GM23338 (cell line): ENCODE data around the gene NFIA. TPM values are rescaled to one million over a fixed set of nuclear protein-coding genes. Genes with fewer than 3 reads are reported as not detected.

Experiments used
- ATAC-seq: fragments of 200-7000 bp; cut with Tn5 transposase; 3 replicates; pipeline ENCODE4 v1.9.1; 2020
- DNase-seq: peaks from one replicate; pipeline ENCODE4 v3.0.0-alpha.2; 2015; ENCODE audit warnings: low spot score
- H2AFZ ChIP-seq: fragments of 200-600 bp; sonication (generic); 2 replicates; pipeline ENCODE4 v1.8.0; 2016; ENCODE audit warnings: antibody characterized with exemption, mild to moderate bottlenecking, moderate library complexity
- H3F3A ChIP-seq: fragments of 200-600 bp; sonication (generic); replicated peaks from 2 replicates; pipeline ENCODE4 v1.8.0; 2017; ENCODE audit warnings: antibody characterized with exemption, mixed run types, low read depth
- H3K27ac ChIP-seq: fragments of 200-600 bp; sonication (generic); 2 replicates; pipeline ENCODE4 v1.6.1; 2016; ENCODE audit warnings: low read depth
- H3K27me3 ChIP-seq: fragments of 200-600 bp; sonication (generic); 2 replicates; pipeline ENCODE4 v1.8.0; 2016; ENCODE audit warnings: mild to moderate bottlenecking, mixed run types, moderate library complexity; ENCODE audit not compliant: insufficient read depth
- H3K36me3 ChIP-seq: fragments of 200-600 bp; sonication (generic); 2 replicates; pipeline ENCODE4 v1.8.0; 2016; ENCODE audit warnings: mild to moderate bottlenecking; ENCODE audit not compliant: insufficient read depth
- H3K4me1 ChIP-seq: fragments of 200-600 bp; sonication (generic); 2 replicates; pipeline ENCODE4 v1.8.0; 2016; ENCODE audit warnings: mild to moderate bottlenecking, moderate library complexity; ENCODE audit not compliant: insufficient read depth
- H3K4me2 ChIP-seq: fragments of 200-600 bp; sonication (generic); 2 replicates; pipeline ENCODE4 v1.7.1; 2017; ENCODE audit warnings: mixed run types
- H3K4me3 ChIP-seq: fragments of 200-600 bp; sonication (generic); 2 replicates; pipeline ENCODE4 v1.6.1; 2016; ENCODE audit warnings: mixed run types
- H3K79me2 ChIP-seq: fragments of 200-600 bp; sonication (generic); replicated peaks from 2 replicates; pipeline ENCODE4 v1.8.0; 2017; ENCODE audit warnings: mild to moderate bottlenecking; ENCODE audit not compliant: insufficient read depth
- H3K9me2 ChIP-seq: fragments of 200-600 bp; sonication (generic); 2 replicates; pipeline ENCODE4 v1.8.0; 2017; ENCODE audit not compliant: insufficient read depth
- H4K20me1 ChIP-seq: fragments of 200-600 bp; sonication (generic); replicated peaks from 2 replicates; pipeline ENCODE4 v1.8.0; 2017; ENCODE audit warnings: mild to moderate bottlenecking; ENCODE audit not compliant: insufficient read depth
- H3K27ac Mint-ChIP-seq: 2 replicates; pipeline ENCODE4 v1.8.0; 2020; ENCODE audit warnings: inconsistent platforms, mild to moderate bottlenecking, moderate library complexity, mixed read lengths
- H3K27me3 Mint-ChIP-seq: 3 replicates; pipeline ENCODE4 v1.8.0; 2022; ENCODE audit warnings: low read depth, mild to moderate bottlenecking, moderate library complexity, mixed read lengths, inconsistent platforms; ENCODE audit not compliant: insufficient read depth, poor library complexity
- H3K36me3 Mint-ChIP-seq: 3 replicates; pipeline ENCODE4 v1.8.0; 2021; ENCODE audit warnings: low read depth, mild to moderate bottlenecking, inconsistent platforms, moderate library complexity, mixed read lengths
- H3K4me1 Mint-ChIP-seq: 3 replicates; pipeline ENCODE4 v1.8.0; 2020; ENCODE audit warnings: mild to moderate bottlenecking, inconsistent platforms, mixed read lengths
- H3K4me3 Mint-ChIP-seq: 3 replicates; pipeline ENCODE4 v1.8.0; 2021; ENCODE audit warnings: moderate library complexity, mild to moderate bottlenecking, inconsistent platforms, mixed read lengths
- H3K9me3 Mint-ChIP-seq: 3 replicates; pipeline ENCODE4 v1.8.0; 2020; ENCODE audit warnings: moderate library complexity, mild to moderate bottlenecking, inconsistent platforms, mixed read lengths
- ETS1 ChIP-seq: IDR thresholded peaks from 2 replicates; pipeline ENCODE4 v1.6.1; 2016; ENCODE audit warnings: antibody characterized with exemption
- EZH2 ChIP-seq: fragments of 200-600 bp; sonication (generic); IDR thresholded peaks from one replicate; pipeline ENCODE4 v1.8.0; 2017; ENCODE audit warnings: antibody characterized with exemption, mild to moderate bottlenecking, low read depth; ENCODE audit not compliant: unreplicated experiment
- NANOG ChIP-seq: IDR thresholded peaks from 2 replicates; pipeline ENCODE4 v1.6.1; 2016; ENCODE audit warnings: antibody characterized with exemption, borderline replicate concordance
- POLR2AphosphoS5 ChIP-seq: IDR thresholded peaks from 2 replicates; pipeline ENCODE4 v1.6.1; 2016; ENCODE audit warnings: antibody characterized with exemption, low read depth
- REST ChIP-seq: IDR thresholded peaks from one replicate; pipeline ENCODE4 v1.6.1; 2018; ENCODE audit warnings: antibody characterized with exemption; ENCODE audit not compliant: unreplicated experiment
- STAT1 ChIP-seq: IDR thresholded peaks from one replicate; pipeline ENCODE4 v1.6.1; 2016; ENCODE audit warnings: antibody characterized with exemption; ENCODE audit not compliant: unreplicated experiment
- ZNF114 ChIP-seq: fragments of 250-450 bp; sonication (Bioruptor Pico); IDR thresholded peaks from 2 replicates; pipeline ENCODE4 v1.5.0; 2020; ENCODE audit warnings: mild to moderate bottlenecking, moderate library complexity
- ZNF331 ChIP-seq: fragments of 250-450 bp; sonication (Bioruptor Pico); IDR thresholded peaks from 2 replicates; pipeline ENCODE4 v1.5.0; 2020; ENCODE audit warnings: low read depth, mild to moderate bottlenecking, moderate library complexity
- ZNF462 ChIP-seq: fragments of 250-450 bp; sonication (Bioruptor Pico); IDR thresholded peaks from 2 replicates; pipeline ENCODE4 v1.5.0; 2020; ENCODE audit warnings: mild to moderate bottlenecking, moderate library complexity
- polyA plus RNA-seq: library from polyadenylated mRNA; unstranded; fragments of >200 nt; fragmentation: Nextera tagmentation; extraction: Ambion mirVana; gene quantifications from 2 replicates; pipeline ENCODE4 v1.2.1, GENCODE V29; 2016
- total RNA-seq: library from RNA; depleted of rRNA; stranded (reverse); fragments of >200 nt; shearing (Covaris generic); gene quantifications from 2 replicates; pipeline ENCODE4 v1.2.3, GENCODE V29; 2014

NFIA gene
- total and polyA plus RNA-seq, 2 experiments from 2014 or later, result 0.97 to 2.3 TPM

- no peak for TF ChIP-seq ZNF462 (CRISPR knock-in tag)
- no peak for TF ChIP-seq POLR2AphosphoS5
These were observed 307.8 kb downstream of the NFIA start (continued) for GRCh38 chr1:61389926-61390845.

- Mint-ChIP-seq H3K9me3 (peaks cover 4% of the 10 kb centered on the region; the same call in 2 of the 3 replicates), H3K36me3 (no peaks in the 10 kb centered on the region), H3K27ac (no peak overlapping the region), H3K27me3 (peaks cover 11% of the 10 kb centered on the region), H3K4me1 (peaks cover 4% of the 10 kb centered on the region; the same call in 1 of the 3 replicates), H3K4me3 (no peak overlapping the region)
- Histone ChIP-seq H3K4me1 (no peaks in the 10 kb centered on the region), H2AFZ (no peak overlapping the region), H3K79me2 (no peaks in the 10 kb centered on the region), H3K4me3 (no peak overlapping the region), H3F3A (no peaks in the 10 kb centered on the region), H4K20me1 (no peaks in the 10 kb centered on the region), H3K4me2 (no peak overlapping the region), H3K9me2 (peaks cover 8% of the 10 kb centered on the region; the same call in 1 of the 2 replicates), H3K27ac (no peak overlapping the region), H3K36me3 (no peaks in the 10 kb centered on the region), H3K27me3 (peaks cover 13% of the 10 kb centered on the region; the same call in 1 of the 2 replicates)
- DNase-seq (no peak), ATAC-seq (no peak)
- TF ChIP-seq ETS1, result no peak
- no peak for TF ChIP-seq POLR2AphosphoS5
- TF ChIP-seq EZH2, result no peak
- TF ChIP-seq NANOG, result no peak
- no peak for TF ChIP-seq ZNF114
- no peak for TF ChIP-seq REST
- no peak for TF ChIP-seq ZNF331 (CRISPR knock-in tag)
- no peak for TF ChIP-seq STAT1
These were observed 309.4 kb downstream of the NFIA start for GRCh38 chr1:61391730-61392129.
